ENCODE measurements around the gene USP49.

DNA sequence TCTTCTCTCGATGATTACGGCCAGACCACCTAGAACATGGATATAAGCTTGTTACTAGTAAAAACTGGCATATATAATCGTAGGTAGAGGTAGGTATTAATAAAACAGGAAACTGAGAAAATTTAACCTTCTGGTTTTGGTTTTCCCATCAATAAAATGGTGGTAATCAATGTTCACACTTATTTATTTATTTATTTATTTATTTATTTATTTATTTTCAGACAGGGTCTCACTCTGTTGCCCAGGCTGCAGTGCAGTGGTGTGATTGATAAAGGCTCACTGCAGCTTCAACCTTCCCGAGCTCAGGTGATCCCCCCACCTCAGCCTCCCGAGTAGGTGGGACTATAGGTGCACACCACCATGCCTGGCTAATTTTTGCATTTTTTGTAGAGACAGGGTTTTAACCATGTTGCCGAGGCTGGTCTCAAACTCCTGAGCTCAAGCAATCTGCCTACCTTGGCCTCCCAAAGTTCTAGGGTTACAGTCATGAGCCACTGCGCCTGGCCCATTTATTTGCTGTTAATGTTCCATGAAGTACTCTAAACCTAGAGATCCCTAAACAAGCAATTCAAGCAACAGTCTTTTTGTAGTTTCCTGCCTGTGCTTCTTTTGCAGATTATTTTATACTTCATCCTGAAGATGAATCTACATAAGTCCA lies 96.1 kb downstream of the USP49 start:
- no peak for TF ChIP-seq POLR2A (IDR thresholded peaks at IDR 0.05)
- TF ChIP-seq, protein P1, sequence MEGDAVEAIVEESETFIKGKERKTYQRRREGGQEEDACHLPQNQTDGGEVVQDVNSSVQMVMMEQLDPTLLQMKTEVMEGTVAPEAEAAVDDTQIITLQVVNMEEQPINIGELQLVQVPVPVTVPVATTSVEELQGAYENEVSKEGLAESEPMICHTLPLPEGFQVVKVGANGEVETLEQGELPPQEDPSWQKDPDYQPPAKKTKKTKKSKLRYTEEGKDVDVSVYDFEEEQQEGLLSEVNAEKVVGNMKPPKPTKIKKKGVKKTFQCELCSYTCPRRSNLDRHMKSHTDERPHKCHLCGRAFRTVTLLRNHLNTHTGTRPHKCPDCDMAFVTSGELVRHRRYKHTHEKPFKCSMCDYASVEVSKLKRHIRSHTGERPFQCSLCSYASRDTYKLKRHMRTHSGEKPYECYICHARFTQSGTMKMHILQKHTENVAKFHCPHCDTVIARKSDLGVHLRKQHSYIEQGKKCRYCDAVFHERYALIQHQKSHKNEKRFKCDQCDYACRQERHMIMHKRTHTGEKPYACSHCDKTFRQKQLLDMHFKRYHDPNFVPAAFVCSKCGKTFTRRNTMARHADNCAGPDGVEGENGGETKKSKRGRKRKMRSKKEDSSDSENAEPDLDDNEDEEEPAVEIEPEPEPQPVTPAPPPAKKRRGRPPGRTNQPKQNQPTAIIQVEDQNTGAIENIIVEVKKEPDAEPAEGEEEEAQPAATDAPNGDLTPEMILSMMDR (IDR thresholded peaks at IDR 0.05), result no peak
- no peak for TF ChIP-seq POLR2AphosphoS5 (IDR thresholded peaks at IDR 0.05)
